Mesendoderm (in vitro differentiated cells): Measurements from ENCODE around the gene ZNF195.

ENCODE experiments used
- DNase-seq: peaks from one replicate; pipeline ENCODE4 v3.0.0; 2013
- H2AK5ac ChIP-seq: 2 replicates; pipeline ENCODE4 v1.6.1; 2013; ENCODE audit warnings: low read length, inconsistent platforms
- H2BK120ac ChIP-seq: 2 replicates; pipeline ENCODE4 v1.6.1; 2013; ENCODE audit warnings: low read depth, mild to moderate bottlenecking, low read length, moderate library complexity, mixed read lengths
- H2BK15ac ChIP-seq: replicated peaks from 2 replicates; pipeline ENCODE4 v1.6.1; 2013; ENCODE audit warnings: low read depth, mild to moderate bottlenecking, moderate library complexity
- H2BK5ac ChIP-seq: 2 replicates; pipeline ENCODE4 v1.6.1; 2013; ENCODE audit warnings: low read length, inconsistent platforms
- H3K18ac ChIP-seq: 2 replicates; pipeline ENCODE4 v1.6.1; 2013; ENCODE audit warnings: mild to moderate bottlenecking, low read length, mixed read lengths
- H3K23ac ChIP-seq: one replicate; pipeline ENCODE4 v1.6.1; 2013; ENCODE audit warnings: low read length
- H3K27ac ChIP-seq: 2 replicates; pipeline ENCODE4 v1.5.1; 2013; ENCODE audit warnings: low read depth, mild to moderate bottlenecking, inconsistent platforms, low read length, moderate library complexity
- H3K27me3 ChIP-seq: 2 replicates; pipeline ENCODE4 v1.6.1; 2013; ENCODE audit warnings: low read length, control low read depth, mild to moderate bottlenecking, inconsistent platforms; ENCODE audit not compliant: insufficient read depth, poor library complexity
- H3K36me3 ChIP-seq: 2 replicates; pipeline ENCODE4 v1.6.1; 2013; ENCODE audit warnings: low read length, inconsistent platforms; ENCODE audit not compliant: control insufficient read depth, insufficient read depth
- H3K4ac ChIP-seq: one replicate; pipeline ENCODE4 v1.6.1; 2013; ENCODE audit warnings: low read depth, mild to moderate bottlenecking, low read length, moderate library complexity
- H3K4me1 ChIP-seq: 2 replicates; pipeline ENCODE4 v1.6.1; 2013; ENCODE audit warnings: low read depth, low read length, inconsistent platforms; ENCODE audit not compliant: control insufficient read depth
- H3K4me2 ChIP-seq: 2 replicates; pipeline ENCODE4 v1.6.1; 2013; ENCODE audit warnings: low read length
- H3K4me3 ChIP-seq: 2 replicates; pipeline ENCODE4 v1.5.1; 2013; ENCODE audit warnings: mild to moderate bottlenecking, low read length
- H3K56ac ChIP-seq: one replicate; pipeline ENCODE4 v1.6.1; 2013; ENCODE audit warnings: low read length
- H3K79me1 ChIP-seq: 2 replicates; pipeline ENCODE4 v1.6.1; 2013; ENCODE audit warnings: low read length, inconsistent platforms
- H3K79me2 ChIP-seq: 2 replicates; pipeline ENCODE4 v1.6.1; 2013; ENCODE audit warnings: mild to moderate bottlenecking, low read length; ENCODE audit not compliant: control insufficient read depth, insufficient read depth
- H3K9ac ChIP-seq: 2 replicates; pipeline ENCODE4 v1.6.1; 2013; ENCODE audit warnings: low read length, inconsistent platforms
- H4K5ac ChIP-seq: one replicate; pipeline ENCODE4 v1.6.1; 2013; ENCODE audit warnings: low read length
- H4K8ac ChIP-seq: one replicate; pipeline ENCODE4 v1.6.1; 2013; ENCODE audit warnings: low read depth, mild to moderate bottlenecking, control low read depth, low read length, moderate library complexity
- WGBS: extraction: QIAGEN DNeasy Blood & Tissue Kit; methylation state at CpG from one replicate; pipeline ENCODE4 v1.1.7; 2013; ENCODE audit warnings: low lambda C conversion rate, missing lambda C conversion rate; ENCODE audit not compliant: insufficient coverage; ENCODE audit errors: extremely low coverage; 5-methylcytosine and 5-hydroxymethylcytosine counted together

Gene ZNF195

GRCh38 chr11:3344327-3345174 is 34.4 kb downstream of the ZNF195 start:
- WGBS: no CpG with 5 or more reads among the region's 6 CpGs
- Histone ChIP-seq H3K27ac (no peak overlapping the region), H3K23ac (no peak overlapping the region), H3K9ac (no peak overlapping the region), H2AK5ac (no peak overlapping the region), H3K4ac (no peak overlapping the region), H3K79me1 (no peaks in the 10 kb centered on the region), H4K8ac (no peak overlapping the region), H3K79me2 (no peaks in the 10 kb centered on the region), H4K5ac (no peak overlapping the region), H3K4me1 (no peaks in the 10 kb centered on the region), H3K4me2 (no peak overlapping the region), H3K4me3 (no peak overlapping the region), H2BK15ac (no peak overlapping the region), H3K56ac (no peak overlapping the region), H3K27me3 (no peaks in the 10 kb centered on the region), H3K18ac (no peak overlapping the region), H2BK120ac (no peak overlapping the region), H2BK5ac (no peak overlapping the region), H3K36me3 (no peaks in the 10 kb centered on the region)
- no peak for DNase-seq

- Histone ChIP-seq H3K36me3 (no peaks in the 10 kb centered on the region), H3K56ac (no peak overlapping the region), H3K27me3 (no peaks in the 10 kb centered on the region), H2BK5ac (no peak overlapping the region), H3K4me1 (no peaks in the 10 kb centered on the region), H3K27ac (no peak overlapping the region), H3K18ac (no peak overlapping the region), H3K23ac (no peak overlapping the region), H4K8ac (no peak overlapping the region), H3K4me2 (no peak overlapping the region), H3K4me3 (no peak overlapping the region), H3K4ac (no peak overlapping the region), H3K79me2 (no peaks in the 10 kb centered on the region), H2AK5ac (no peak overlapping the region), H2BK15ac (no peak overlapping the region), H3K9ac (no peak overlapping the region), H3K79me1 (no peaks in the 10 kb centered on the region), H4K5ac (no peak overlapping the region), H2BK120ac (no peak overlapping the region)
- peak; percentile 37 for DNase-seq
- WGBS: no CpG with 5 or more reads among the region's 2 CpGs
These were observed 36.2 kb downstream of the ZNF195 start for GRCh38 chr11:3342709-3343108.

- Histone ChIP-seq H3K79me2 (no peaks in the 10 kb centered on the region), H2BK5ac (no peak overlapping the region), H4K5ac (no peak overlapping the region), H3K4me1 (no peaks in the 10 kb centered on the region), H3K79me1 (no peaks in the 10 kb centered on the region), H3K56ac (no peak overlapping the region), H2BK120ac (no peak overlapping the region), H3K18ac (no peak overlapping the region), H3K4me2 (no peak overlapping the region), H3K4ac (no peak overlapping the region), H3K9ac (no peak overlapping the region), H3K27ac (no peak overlapping the region), H3K36me3 (no peaks in the 10 kb centered on the region), H3K23ac (no peak overlapping the region), H3K27me3 (no peaks in the 10 kb centered on the region), H3K4me3 (no peak overlapping the region), H2AK5ac (no peak overlapping the region), H4K8ac (no peak overlapping the region), H2BK15ac (no peak overlapping the region)
- peak; percentile 73 for DNase-seq
- no CpG with 5 or more reads among the region's 10 CpGs for WGBS
These were observed 37.6 kb downstream of the ZNF195 start for GRCh38 chr11:3341298-3341697.

GRCh38 chr11:3340025-3340424 is 38.9 kb downstream of the ZNF195 start:
- no CpG with 5 or more reads among the region's 4 CpGs for WGBS
- H3K4ac ChIP-seq: no peak overlapping the region
- DNase-seq: peak; percentile 89

GRCh38 chr11:3339340-3339624 is 39.7 kb downstream of the ZNF195 start:
- H2BK15ac ChIP-seq: no peak overlapping the region
- no CpG with 5 or more reads among the region's 1 CpG for WGBS
- H3K4me2 ChIP-seq: no peak overlapping the region
- H3K79me2 ChIP-seq: no peaks in the 10 kb centered on the region
- no peak overlapping the region for H3K27ac ChIP-seq
- H3K36me3 ChIP-seq: no peaks in the 10 kb centered on the region
- no peak for DNase-seq
- H3K56ac ChIP-seq: no peak overlapping the region
- no peak overlapping the region for H3K23ac ChIP-seq
- no peak overlapping the region for H3K18ac ChIP-seq
- no peak overlapping the region for H2AK5ac ChIP-seq
- H3K79me1 ChIP-seq: no peaks in the 10 kb centered on the region
- H4K8ac ChIP-seq: no peak overlapping the region
- H2BK5ac ChIP-seq: no peak overlapping the region
- no peaks in the 10 kb centered on the region for H3K27me3 ChIP-seq
- H3K9ac ChIP-seq: no peak overlapping the region
- no peak overlapping the region for H3K4me3 ChIP-seq
- H2BK120ac ChIP-seq: no peak overlapping the region
- no peak overlapping the region for H3K4ac ChIP-seq
- H3K4me1 ChIP-seq: no peaks in the 10 kb centered on the region
- no peak overlapping the region for H4K5ac ChIP-seq

More at GRCh38 chr11:3340025-3340424, 38.9 kb downstream of the ZNF195 start:
- no peak overlapping the region for H3K4me3 ChIP-seq
- H2AK5ac ChIP-seq: no peak overlapping the region
- no peak overlapping the region for H3K18ac ChIP-seq
- H3K9ac ChIP-seq: no peak overlapping the region
- no peak overlapping the region for H3K4me2 ChIP-seq
- no peaks in the 10 kb centered on the region for H3K79me1 ChIP-seq
- no peaks in the 10 kb centered on the region for H3K79me2 ChIP-seq
- no peak overlapping the region for H2BK15ac ChIP-seq
- no peak overlapping the region for H3K56ac ChIP-seq
- no peak overlapping the region for H4K5ac ChIP-seq
- H3K36me3 ChIP-seq: no peaks in the 10 kb centered on the region
- H3K27ac ChIP-seq: no peak overlapping the region
- no peak overlapping the region for H2BK5ac ChIP-seq
- H2BK120ac ChIP-seq: no peak overlapping the region
- H4K8ac ChIP-seq: no peak overlapping the region
- no peaks in the 10 kb centered on the region for H3K27me3 ChIP-seq
- no peaks in the 10 kb centered on the region for H3K4me1 ChIP-seq
- no peak overlapping the region for H3K23ac ChIP-seq
